SU-DHL-6 (cell line): ENCODE results near the gene GSK3A.

ENCODE experiments used
- H2AFZ ChIP-seq: fragments of 200-600 bp; sonication (generic); 2 replicates; pipeline ENCODE4 v1.6.1; 2014; ENCODE audit warnings: low read depth, mild to moderate bottlenecking, moderate library complexity, mixed read lengths, antibody characterized with exemption, low read length; ENCODE audit not compliant: severe bottlenecking
- H3F3A ChIP-seq: fragments of 200-600 bp; shearing (Covaris generic); 2 replicates; pipeline ENCODE4 v1.6.0; 2016; ENCODE audit warnings: antibody characterized with exemption, mild to moderate bottlenecking; ENCODE audit not compliant: insufficient read depth
- H3K27ac ChIP-seq: fragments of 200-600 bp; sonication (generic); 2 replicates; pipeline ENCODE4 v1.5.1; 2016; ENCODE audit warnings: low read depth, mild to moderate bottlenecking, low read length, moderate library complexity, mixed read lengths
- H3K27me3 ChIP-seq: fragments of 200-600 bp; sonication (generic), shearing (Covaris generic); 2 replicates; pipeline ENCODE4 v1.6.0; 2014; ENCODE audit warnings: mild to moderate bottlenecking, low read length
- H3K36me3 ChIP-seq: fragments of 200-600 bp; sonication (generic); 2 replicates; pipeline ENCODE4 v1.6.1; 2014; ENCODE audit warnings: mild to moderate bottlenecking, low read length, mixed read lengths
- H3K4me2 ChIP-seq: fragments of 300-600, 200-600 bp; shearing (Covaris generic), sonication (generic); 2 replicates; pipeline ENCODE4 v1.6.0; 2014; ENCODE audit warnings: low read length, low read depth, mild to moderate bottlenecking; ENCODE audit not compliant: poor library complexity, severe bottlenecking
- H3K4me3 ChIP-seq: fragments of 200-600 bp; sonication (generic); 2 replicates; pipeline ENCODE4 v1.5.1; 2014; ENCODE audit warnings: antibody characterized with exemption, low read length, mild to moderate bottlenecking, mixed read lengths; ENCODE audit not compliant: insufficient read depth, poor library complexity, severe bottlenecking
- H3K79me2 ChIP-seq: fragments of 200-600 bp; sonication (generic); 2 replicates; pipeline ENCODE4 v1.6.1; 2014; ENCODE audit warnings: mild to moderate bottlenecking, low read length, moderate library complexity; ENCODE audit not compliant: insufficient read depth
- H3K9ac ChIP-seq: fragments of 200-600 bp; sonication (generic); 2 replicates; pipeline ENCODE4 v1.7.0; 2014; ENCODE audit warnings: mild to moderate bottlenecking, low read length
- H3K9me2 ChIP-seq: fragments of 200-600 bp; sonication (generic); replicated peaks from 2 replicates; pipeline ENCODE4 v1.6.1; 2014; ENCODE audit warnings: low read length; ENCODE audit not compliant: insufficient read depth
- H3K9me3 ChIP-seq: fragments of 200-600 bp; sonication (generic); 2 replicates; pipeline ENCODE4 v1.6.1; 2014; ENCODE audit warnings: low read length, mixed read lengths; ENCODE audit not compliant: insufficient read depth
- H4K20me1 ChIP-seq: fragments of 200-600 bp; sonication (generic); 2 replicates; pipeline ENCODE4 v1.6.1; 2014; ENCODE audit warnings: low read depth, mild to moderate bottlenecking, antibody characterized with exemption, low read length, moderate library complexity, mixed read lengths
- CTCF ChIP-seq: fragments of 200-600 bp; sonication (generic); IDR thresholded peaks from one replicate; pipeline ENCODE4 v1.5.1; 2017; ENCODE audit warnings: antibody characterized with exemption, mild to moderate bottlenecking, low read length, moderate library complexity; ENCODE audit not compliant: insufficient read depth, poor library complexity, severe bottlenecking
- EZH2phosphoT487 ChIP-seq: fragments of 200-600 bp; sonication (generic), shearing (Covaris generic); conservative IDR thresholded peaks from 2 replicates; pipeline ENCODE4 v1.6.1; 2018; ENCODE audit warnings: mild to moderate bottlenecking, antibody characterized with exemption, low read length, moderate library complexity, mixed read lengths

GSK3A gene

DNA sequence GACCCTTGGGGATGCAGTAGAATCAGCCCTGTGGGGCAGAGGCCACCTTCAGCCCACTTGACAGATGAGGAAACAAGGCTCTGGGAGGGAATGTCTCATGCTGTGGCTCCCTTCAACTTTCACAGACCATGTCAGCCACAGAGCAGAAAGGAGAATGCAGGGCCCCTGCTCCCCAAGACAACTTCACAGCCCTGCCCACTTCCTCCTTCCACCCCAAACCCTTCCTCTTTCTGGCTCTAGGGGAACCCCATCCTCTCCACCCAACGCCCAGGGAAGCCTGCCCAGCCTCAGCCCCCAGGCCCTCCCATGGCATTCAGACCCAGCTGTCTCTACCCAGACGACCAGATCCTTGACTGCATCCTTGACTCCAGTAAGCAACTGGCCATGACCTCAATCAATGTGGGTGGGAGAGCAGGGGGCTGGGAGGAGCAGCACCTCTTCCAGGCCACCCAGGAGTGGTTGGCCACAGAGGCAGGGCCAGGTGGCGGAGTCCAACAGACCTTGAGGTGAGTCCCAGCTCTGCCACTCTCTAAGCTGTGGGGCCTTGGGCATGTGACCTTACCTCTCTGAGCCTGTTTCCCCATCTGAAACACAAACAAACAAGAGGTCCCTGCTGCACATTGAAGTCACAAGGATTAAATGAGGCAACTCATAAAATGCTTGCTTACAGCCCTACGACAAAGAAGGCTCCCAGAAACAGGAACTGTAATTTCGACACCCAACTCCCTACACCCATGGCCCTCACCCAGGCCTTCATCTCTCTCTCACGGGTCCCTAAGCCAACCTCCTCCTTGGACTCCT is 40.7 kb downstream of the GSK3A start:
- Histone ChIP-seq H3K27ac (peak overlapping the region; percentile 87), H3K36me3 (no peaks in the 10 kb centered on the region; the same call in 1 of the 2 replicates), H3K4me3 (no peak overlapping the region), H3K9me2 (no peaks in the 10 kb centered on the region), H3K4me2 (peak overlapping the region; percentile 19), H3K79me2 (no peaks in the 10 kb centered on the region), H3K9me3 (no peaks in the 10 kb centered on the region), H3K9ac (peak overlapping the region; percentile 34; the same call in 1 of the 2 replicates), H3K27me3 (no peaks in the 10 kb centered on the region), H2AFZ (no peak overlapping the region), H3F3A (0 out of 2 replicates have a peak, but pooled peaks cover 4% of the 10 kb centered on the region), H4K20me1 (no peaks in the 10 kb centered on the region)
- TF ChIP-seq EZH2phosphoT487 = no peak
- TF ChIP-seq CTCF = no peak

- Histone ChIP-seq H3K27ac (peak overlapping the region; percentile 87), H2AFZ (no peak overlapping the region), H3K9ac (peak overlapping the region; percentile 50), H3F3A (0 out of 2 replicates have a peak, but pooled peaks cover 4% of the 10 kb centered on the region), H3K4me2 (peak overlapping the region; percentile 53), H3K4me3 (no peak overlapping the region), H3K36me3 (no peaks in the 10 kb centered on the region; the same call in 1 of the 2 replicates), H3K9me2 (no peaks in the 10 kb centered on the region), H4K20me1 (no peaks in the 10 kb centered on the region), H3K27me3 (no peaks in the 10 kb centered on the region), H3K79me2 (no peaks in the 10 kb centered on the region), H3K9me3 (no peaks in the 10 kb centered on the region)
- TF ChIP-seq CTCF (no peak), EZH2phosphoT487 (no peak)
Observed at GRCh38 chr19:42200116-42200715, 42.2 kb downstream of the GSK3A start.

DNA sequence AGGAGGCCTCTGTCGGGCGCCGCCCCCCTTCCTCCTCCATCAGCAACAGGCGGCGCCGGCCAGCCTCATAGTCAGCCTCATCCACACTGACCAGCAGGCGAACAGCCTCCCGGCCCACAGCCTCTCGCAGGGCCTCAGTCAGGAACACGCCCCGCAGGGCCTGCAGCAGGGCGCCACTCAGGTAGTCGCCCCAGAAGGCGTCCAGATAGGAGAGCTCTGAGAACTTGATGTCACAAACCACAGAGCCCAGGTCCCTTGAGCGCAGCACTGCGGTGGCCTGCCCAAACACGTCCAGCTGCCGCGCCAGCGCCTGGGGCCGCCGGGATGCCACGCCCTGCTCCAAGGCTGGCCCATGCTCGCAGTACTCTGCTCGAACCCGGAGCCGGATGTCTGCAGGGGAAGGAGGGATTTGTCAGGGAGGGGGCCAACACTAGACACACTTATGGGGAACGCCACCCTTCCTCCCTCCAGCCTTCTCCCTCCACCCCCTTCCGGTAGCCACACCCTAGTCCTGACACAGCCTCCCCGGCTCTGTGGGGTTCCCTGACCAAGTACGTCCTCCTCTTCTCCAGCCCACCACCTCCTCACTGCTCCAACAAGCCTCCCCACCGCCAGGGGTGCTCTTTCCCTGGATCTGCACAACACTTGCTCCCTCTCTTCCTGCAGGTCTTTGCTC is 42.8 kb downstream of the GSK3A start:
- Histone ChIP-seq H2AFZ (no peak overlapping the region), H3K4me3 (no peak overlapping the region), H3K36me3 (no peaks in the 10 kb centered on the region), H3K4me2 (peak overlapping the region; percentile 53), H3K9me2 (no peaks in the 10 kb centered on the region), H3K27me3 (no peaks in the 10 kb centered on the region), H4K20me1 (no peaks in the 10 kb centered on the region), H3K9me3 (no peaks in the 10 kb centered on the region), H3F3A (0 out of 2 replicates have a peak, but pooled peaks cover 4% of the 10 kb centered on the region), H3K27ac (peak overlapping the region; percentile 87), H3K9ac (peak overlapping the region; percentile 50), H3K79me2 (no peaks in the 10 kb centered on the region)
- no peak for TF ChIP-seq EZH2phosphoT487
- TF ChIP-seq CTCF = peak; percentile 28
